ENCODE results near the gene PIN1. TPM values are rescaled to one million over a fixed set of nuclear protein-coding genes. Genes with fewer than 3 reads are reported as not detected.

Gene PIN1
- total RNA-seq, 1 experiment from 2014 or later, result 61.4 TPM

GRCh38 chr19:9854282-9854846 lies 19.2 kb downstream of the PIN1 start:
- CTCF ChIA-PET, result no interaction called here
- Mint-ChIP-seq H3K4me3 (ENCODE audit: unreplicated experiment) (no peak overlapping the region), H3K36me3 (ENCODE audit: insufficient read depth, unreplicated experiment) (peaks cover 2% of the 10 kb centered on the region), H3K9me3 (ENCODE audit: unreplicated experiment) (no peaks in the 10 kb centered on the region), H3K27ac (ENCODE audit: low read depth, unreplicated experiment) (no peak overlapping the region), H3K27me3 (ENCODE audit: insufficient read depth, unreplicated experiment) (no peaks in the 10 kb centered on the region), H3K4me1 (ENCODE audit: insufficient read depth, unreplicated experiment) (no peaks in the 10 kb centered on the region)
- BruUV-seq (replicated peaks), result no TSS peak
- no peak for DNase-seq (ENCODE audit: unreplicated experiment)
- intact Hi-C loops (cut with micrococcal nuclease), result no loop called here
- POLR2A ChIA-PET, result no interaction called here
- TF ChIP-seq CTCF (IDR thresholded peaks at IDR 0.05; ENCODE audit: unreplicated experiment), result no peak

GRCh38 chr19:9856609-9857008 lies 21.5 kb downstream of the PIN1 start:
- CTCF ChIA-PET, result no interaction called here
- Mint-ChIP-seq H3K36me3 (ENCODE audit: insufficient read depth, unreplicated experiment) (no peaks in the 10 kb centered on the region), H3K27ac (ENCODE audit: low read depth, unreplicated experiment) (no peak overlapping the region), H3K27me3 (ENCODE audit: insufficient read depth, unreplicated experiment) (peaks cover 8% of the 10 kb centered on the region), H3K9me3 (ENCODE audit: unreplicated experiment) (no peaks in the 10 kb centered on the region), H3K4me1 (ENCODE audit: insufficient read depth, unreplicated experiment) (no peaks in the 10 kb centered on the region), H3K4me3 (ENCODE audit: unreplicated experiment) (no peak overlapping the region)
- no peak for TF ChIP-seq CTCF (IDR thresholded peaks at IDR 0.05; ENCODE audit: unreplicated experiment)
- intact Hi-C loops (cut with micrococcal nuclease), result no loop called here
- DNase-seq (ENCODE audit: unreplicated experiment), result no peak
- POLR2A ChIA-PET, result interaction anchor here (0.7 kb wide), 1 partner anchor 29 kb away, joined by 3 read pairs; the partner anchor contains the start of gene UBL5
- BruUV-seq (replicated peaks), result no TSS peak

- no peak overlapping the region for H3K27ac Mint-ChIP-seq (ENCODE audit: low read depth, unreplicated experiment)
- POLR2A ChIA-PET, result no interaction called here
- peaks cover 14% of the 10 kb centered on the region for H3K27me3 Mint-ChIP-seq (ENCODE audit: insufficient read depth, unreplicated experiment)
- intact Hi-C loops (cut with micrococcal nuclease), result no loop called here
- no TSS peak for BruUV-seq (replicated peaks)
- H3K9me3 Mint-ChIP-seq (ENCODE audit: unreplicated experiment), result no peaks in the 10 kb centered on the region
- no peaks in the 10 kb centered on the region for H3K36me3 Mint-ChIP-seq (ENCODE audit: insufficient read depth, unreplicated experiment)
- TF ChIP-seq CTCF (IDR thresholded peaks at IDR 0.05; ENCODE audit: unreplicated experiment), result no peak
- no peak for DNase-seq (ENCODE audit: unreplicated experiment)
- no peak overlapping the region for H3K4me3 Mint-ChIP-seq (ENCODE audit: unreplicated experiment)
- H3K4me1 Mint-ChIP-seq (ENCODE audit: insufficient read depth, unreplicated experiment), result no peaks in the 10 kb centered on the region
- CTCF ChIA-PET, result interaction anchor here (1.7 kb wide), 1 partner anchor 143 kb away, joined by 5 read pairs; no protein-coding TSS in a partner anchor
Measured at GRCh38 chr19:9857076-9857721, 22.1 kb downstream of the PIN1 start.

GRCh38 chr19:9857920-9858746 lies 23.0 kb downstream of the PIN1 start:
- H3K36me3 Mint-ChIP-seq (ENCODE audit: insufficient read depth, unreplicated experiment), result no peaks in the 10 kb centered on the region
- H3K9me3 Mint-ChIP-seq (ENCODE audit: unreplicated experiment), result no peaks in the 10 kb centered on the region
- BruUV-seq (replicated peaks), result no TSS peak
- intact Hi-C loops (cut with micrococcal nuclease), result no loop called here
- POLR2A ChIA-PET, result interaction anchor here (0.5 kb wide), 1 partner anchor 359 kb away, joined by 3 read pairs; no protein-coding TSS in a partner anchor
- TF ChIP-seq CTCF (IDR thresholded peaks at IDR 0.05; ENCODE audit: unreplicated experiment), result no peak
- no peaks in the 10 kb centered on the region for H3K4me1 Mint-ChIP-seq (ENCODE audit: insufficient read depth, unreplicated experiment)
- H3K27me3 Mint-ChIP-seq (ENCODE audit: insufficient read depth, unreplicated experiment), result peaks cover 23% of the 10 kb centered on the region
- no peak overlapping the region for H3K27ac Mint-ChIP-seq (ENCODE audit: low read depth, unreplicated experiment)
- CTCF ChIA-PET, result interaction anchor here (1.2 to 1.7 kb wide), 2 partner anchors 18 to 142 kb away, joined by 3 to 5 read pairs; no protein-coding TSS in a partner anchor
- DNase-seq (ENCODE audit: unreplicated experiment), result no peak
- H3K4me3 Mint-ChIP-seq (ENCODE audit: unreplicated experiment), result no peak overlapping the region

Data from MCF 10A (cell line).